Uterus (tissue), 2 donors: ENCODE measurements around the gene DDX39A.

Experiments used
- CTCF ChIP-seq, 4 experiments: fragments of 200-600 bp in 2 of 4; fragments of 450-650 bp in 2 of 4; sonication (generic) in 2 of 4; IDR thresholded peaks; one replicate each; pipeline ENCODE4 v1.5.1; 2016 to 2019; ENCODE audit warnings: antibody characterized with exemption in 4 of 4, mild to moderate bottlenecking in 2 of 4, moderate library complexity in 1 of 4
- POLR2A ChIP-seq, 2 donors: fragments of 450-650 bp; IDR thresholded peaks; one replicate each; pipeline ENCODE4 v1.6.1; 2016; ENCODE audit warnings: antibody characterized with exemption in 2 of 2, mild to moderate bottlenecking in 1 of 2, moderate library complexity in 1 of 2

GRCh38 chr19:14419106-14419813 is at the start of gene DDX39A:
- TF ChIP-seq POLR2A (IDR thresholded peaks at IDR 0.05) = peak; percentile 21 to 74
- TF ChIP-seq CTCF (IDR thresholded peaks at IDR 0.05) = peak in 2 of 4 experiments; percentile 14 to 32
